Forelimb muscle (tissue), 1 donor: ENCODE results near the gene CAPN8. TPM values are rescaled to one million over a fixed set of nuclear protein-coding genes. Genes with fewer than 3 reads are reported as not detected.
A peak's percentile ranks its signal among the peaks of the same experiment; 100 is the strongest.

Experiments
- DNase-seq: peaks from one replicate; pipeline ENCODE4 v3.0.0-alpha.2; 2013; ENCODE audit warnings: low read depth
- polyA plus RNA-seq: library from polyadenylated mRNA; unstranded; fragments of 120-200 nt; gene quantifications from one replicate; pipeline ENCODE4 v1.2.1, GENCODE V29; 2013; ENCODE audit not compliant: insufficient read length

The CAPN8 gene
- polyA plus RNA-seq, 1 donor, result 0.57 TPM

GRCh38 chr1:223702735-223703667, 37.5 kb upstream of the CAPN8 start:
- no peak for DNase-seq

DNA sequence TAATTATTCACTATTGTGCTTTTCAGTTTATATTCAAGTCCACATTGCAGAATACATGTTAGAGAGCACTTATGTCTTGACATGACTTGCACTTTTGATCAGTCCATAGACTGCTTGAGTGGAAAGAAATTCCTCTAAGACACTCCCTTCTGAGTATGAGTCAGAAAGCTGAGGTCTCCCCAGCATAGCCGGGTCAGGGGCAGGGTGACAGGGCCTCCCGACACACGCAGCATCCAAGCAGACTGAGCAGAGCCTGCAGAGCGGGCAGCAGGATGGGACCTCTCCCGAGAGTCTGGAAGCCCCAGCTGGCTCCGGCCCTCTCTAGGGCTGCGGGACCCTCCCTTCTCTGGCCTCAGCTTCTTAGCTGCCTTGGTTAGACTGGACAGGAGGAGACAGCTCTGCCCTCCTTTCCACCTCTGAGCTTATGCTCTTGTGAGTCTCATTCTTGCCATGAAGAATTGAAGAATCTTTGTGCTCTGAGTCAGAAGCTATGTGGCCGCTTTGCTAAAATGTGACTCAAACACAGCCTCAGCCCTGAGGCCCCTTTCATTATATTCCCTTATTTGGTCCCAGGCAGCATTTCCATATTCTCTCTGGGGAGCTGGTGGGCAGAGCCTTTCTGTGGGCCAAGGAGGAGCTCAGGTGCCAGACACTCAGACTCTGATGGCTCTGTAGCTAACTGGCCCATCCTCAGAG, 35.6 kb upstream of the CAPN8 start:
- DNase-seq, result no peak

DNA sequence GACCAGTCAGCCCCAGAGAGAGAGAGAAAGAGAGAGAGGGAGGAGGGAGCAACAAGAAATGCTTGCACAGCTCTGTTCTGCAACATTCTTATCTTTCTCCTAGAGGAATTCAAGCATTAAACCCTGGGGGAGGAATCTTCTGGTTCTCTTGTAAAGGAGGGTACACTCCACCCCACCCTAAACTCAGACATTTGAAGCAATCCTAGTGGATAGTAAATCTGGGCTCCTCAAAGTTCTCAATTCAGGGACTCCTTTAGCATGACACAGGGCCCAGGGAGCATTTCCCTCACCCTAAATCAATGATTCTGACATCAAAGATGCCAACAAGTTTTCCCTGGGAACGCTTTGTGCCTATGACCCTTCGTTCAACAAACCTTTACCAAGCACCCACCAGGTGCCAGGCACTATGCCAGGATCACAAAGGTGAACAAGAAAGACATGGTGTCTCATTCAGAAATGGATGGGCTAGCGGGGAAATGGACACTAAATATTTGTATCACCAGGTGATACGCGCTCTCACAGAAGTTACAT, 35.0 kb upstream of the CAPN8 start:
- no peak for DNase-seq

GRCh38 chr1:223695941-223696340, 30.4 kb upstream of the CAPN8 start:
- no peak for DNase-seq

- no peak for DNase-seq
Observed at GRCh38 chr1:223695014-223695548, 29.6 kb upstream of the CAPN8 start.

DNA sequence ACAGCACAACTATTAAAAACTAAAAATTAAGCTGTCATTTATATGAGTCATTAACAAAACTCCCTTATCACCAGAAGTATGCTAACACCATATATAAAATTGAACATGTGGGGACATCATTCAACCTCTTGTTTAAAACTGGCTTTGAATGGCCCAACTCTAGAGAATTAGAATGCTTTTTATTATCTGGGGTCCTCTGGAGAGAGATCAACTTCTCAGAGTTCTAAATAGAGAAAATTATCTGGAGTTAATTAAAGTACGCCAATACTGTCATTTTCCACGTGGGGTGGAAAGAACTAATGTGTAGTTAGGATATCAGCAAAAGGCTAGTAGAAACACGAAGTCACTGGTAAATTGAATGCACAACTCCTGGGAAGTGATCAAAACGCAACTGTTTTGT, 25.6 kb upstream of the CAPN8 start:
- no peak for DNase-seq

GRCh38 chr1:223684488-223684792, 18.9 kb upstream of the CAPN8 start:
- DNase-seq, result no peak

DNA sequence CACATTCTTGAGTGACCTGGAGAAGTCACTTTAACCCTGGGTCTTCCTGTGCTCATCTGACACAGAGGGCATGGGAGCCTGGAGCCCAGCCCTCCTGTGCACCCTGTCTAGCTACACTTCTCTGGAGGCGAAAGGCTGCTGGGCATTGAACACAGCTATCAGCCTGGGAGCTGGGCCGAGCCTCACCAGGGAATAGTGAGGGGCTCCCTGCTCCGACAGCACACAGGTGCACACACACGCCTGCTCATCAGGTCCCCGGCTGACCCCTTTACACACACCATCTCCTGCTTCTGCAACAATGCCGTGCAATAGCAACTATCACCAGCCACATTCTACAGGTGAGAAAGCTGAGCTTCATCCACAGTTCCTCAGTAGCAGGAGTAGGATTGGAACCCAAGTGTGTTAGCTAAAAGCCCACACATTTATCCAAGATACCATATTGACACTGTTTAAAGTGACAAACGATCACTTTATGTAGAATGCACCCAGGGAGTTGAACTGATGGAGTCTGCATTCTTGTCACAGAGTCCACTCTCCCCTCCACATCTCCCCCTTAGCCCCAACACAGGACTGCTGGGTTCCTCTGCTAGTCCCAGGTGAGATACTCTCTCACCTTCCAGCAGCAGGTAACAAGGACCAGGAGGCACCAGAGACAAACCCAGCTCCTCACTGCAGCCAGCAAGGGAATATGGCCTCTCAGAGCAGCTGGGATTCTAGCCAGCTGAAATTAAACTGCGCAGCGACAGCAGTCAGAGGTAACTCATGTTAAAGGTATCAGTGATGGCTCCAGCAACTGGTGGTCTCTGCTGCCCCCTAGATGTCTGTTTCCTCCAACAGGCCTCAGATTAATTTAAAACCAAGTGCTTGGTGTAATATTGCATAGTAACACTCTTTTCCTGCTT, 18.3 kb upstream of the CAPN8 start:
- peak; percentile 44 for DNase-seq

DNA sequence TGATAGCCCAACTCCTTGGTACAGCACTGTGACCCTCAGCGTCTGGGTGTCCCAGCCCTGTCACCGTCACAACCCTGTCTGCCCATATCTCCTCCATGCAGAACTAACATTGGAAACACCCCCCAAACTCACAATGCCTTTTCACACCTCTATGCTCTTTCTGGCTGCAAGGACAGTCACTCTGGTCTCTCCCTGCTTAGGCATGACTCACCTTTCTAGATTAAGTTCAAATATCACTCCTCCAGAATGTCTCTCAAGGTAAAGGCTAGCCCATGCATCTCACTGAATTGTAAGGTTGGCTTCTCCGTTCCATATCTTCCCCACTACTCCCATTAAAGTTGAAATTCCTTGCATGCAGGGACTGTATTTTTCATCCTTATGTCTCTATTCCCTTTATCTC, 17.0 kb upstream of the CAPN8 start:
- DNase-seq, result no peak

DNA sequence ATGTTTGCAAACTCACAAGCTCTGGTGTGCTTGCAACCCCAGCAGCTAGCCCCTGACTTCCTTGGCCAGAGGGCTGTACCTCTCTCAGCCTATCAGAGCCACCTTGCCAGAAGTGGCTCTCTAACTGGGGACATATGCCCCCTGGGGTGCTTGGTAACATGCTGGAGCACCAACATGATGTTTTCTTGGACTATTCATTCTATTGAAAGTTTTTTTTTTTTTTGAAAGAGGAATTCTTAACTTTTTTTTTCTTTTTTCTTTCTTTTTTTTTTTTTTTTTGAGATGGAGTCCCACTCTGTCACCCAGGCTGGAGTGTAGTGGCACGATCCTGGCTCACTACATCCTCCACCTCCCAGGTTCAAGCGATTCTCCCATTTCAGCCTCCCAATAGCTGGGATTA, 14.7 kb upstream of the CAPN8 start:
- no peak for DNase-seq

- DNase-seq, result no peak
Observed at GRCh38 chr1:223678841-223679240, 13.3 kb upstream of the CAPN8 start.

DNA sequence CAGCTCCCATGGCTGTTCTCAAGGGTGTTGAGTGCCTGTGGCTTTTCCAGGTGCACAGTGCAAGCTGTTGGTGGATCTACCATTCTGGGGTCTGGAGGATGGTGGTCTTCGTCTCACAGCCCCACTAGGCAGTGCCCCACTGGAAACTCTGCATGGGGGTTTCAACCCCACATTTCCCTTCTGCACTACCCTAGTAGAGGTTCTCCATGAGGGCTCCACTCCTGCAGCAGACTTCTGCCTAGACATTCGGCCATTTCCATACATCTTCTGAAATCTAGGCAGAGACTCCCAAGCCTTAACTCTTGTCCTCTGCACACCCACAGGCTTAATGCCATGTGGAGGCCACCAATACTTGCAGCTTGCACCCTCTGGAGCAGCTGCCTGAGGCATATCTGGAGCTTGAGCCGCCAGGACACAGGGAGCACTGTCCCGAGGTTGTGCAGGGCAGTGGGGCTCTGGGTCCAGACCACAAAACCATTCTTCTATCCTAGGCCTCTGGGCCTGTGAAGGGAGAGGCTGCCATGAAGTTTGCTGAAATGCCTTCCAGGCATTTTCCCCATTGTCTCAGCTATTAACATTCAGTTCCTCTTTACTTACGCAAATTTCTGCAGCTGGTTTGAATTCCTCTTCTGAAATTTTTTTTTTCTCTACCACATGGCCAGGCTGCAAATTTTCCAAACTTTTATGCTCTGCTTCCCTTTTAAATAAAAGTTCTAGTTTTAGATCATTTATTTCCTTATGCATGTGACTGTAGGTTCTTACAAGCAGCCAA, 8.8 kb upstream of the CAPN8 start:
- DNase-seq, result no peak

GRCh38 chr1:223670458-223671159, 5.1 kb upstream of the CAPN8 start:
- no peak for DNase-seq

GRCh38 chr1:223669003-223669795, 3.7 kb upstream of the CAPN8 start:
- no peak for DNase-seq

DNA sequence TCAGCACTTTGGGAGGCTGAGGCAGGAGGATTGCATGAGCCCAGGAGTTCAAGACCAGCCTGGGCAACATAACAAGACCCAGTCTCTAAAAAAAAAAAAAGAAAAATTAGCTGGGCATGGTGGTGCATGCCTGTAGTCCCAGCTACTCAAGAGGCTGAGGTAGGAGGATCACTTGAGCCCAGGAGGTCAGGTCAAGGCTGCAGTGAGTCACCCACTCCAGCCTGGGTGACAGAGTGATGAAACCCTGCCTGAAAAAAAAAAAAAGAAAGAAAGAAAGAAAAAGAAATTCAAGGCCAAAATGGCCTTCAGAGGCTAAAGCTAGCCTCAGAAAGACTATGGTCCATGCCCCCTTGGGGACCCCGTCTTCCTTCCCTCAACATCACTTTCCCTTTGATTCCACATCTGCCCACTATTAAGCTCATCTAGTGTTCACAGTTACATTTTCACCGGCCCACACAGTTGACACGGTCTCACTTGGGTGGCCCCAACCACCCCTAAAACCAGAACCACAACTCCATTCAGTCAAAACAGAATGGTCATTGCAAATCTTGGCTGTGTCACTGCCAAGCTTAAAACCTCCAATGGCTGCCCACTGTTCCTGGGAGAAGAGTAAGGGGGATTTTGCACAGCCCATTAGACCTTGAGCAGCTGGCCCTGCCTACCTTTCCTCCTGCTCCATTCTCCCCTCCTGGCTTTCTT, 2.1 kb upstream of the CAPN8 start:
- no peak for DNase-seq

- DNase-seq, result no peak
Observed at GRCh38 chr1:223664106-223664505, 1.4 kb downstream of the CAPN8 start.

DNA sequence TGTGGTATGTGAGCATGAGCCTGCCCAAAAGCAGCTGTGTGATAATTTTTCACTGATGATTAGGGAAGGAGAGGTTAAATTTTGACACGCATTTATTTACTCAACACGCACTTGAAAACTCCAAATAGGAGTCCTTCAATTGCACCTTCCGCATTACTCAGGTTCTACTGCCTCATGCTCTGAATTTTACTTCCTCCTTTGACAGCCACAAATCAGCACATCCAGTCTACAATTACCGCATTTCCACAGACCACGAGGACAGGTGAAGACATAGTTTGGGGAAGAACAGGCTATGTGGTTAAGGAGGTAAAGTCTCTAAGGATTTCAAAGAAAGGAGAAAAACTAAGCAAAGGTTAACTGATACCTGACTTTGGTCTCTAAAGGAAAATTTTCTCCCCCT, 2.6 kb downstream of the CAPN8 start:
- DNase-seq, result no peak

GRCh38 chr1:223659711-223660110, 5.8 kb downstream of the CAPN8 start:
- DNase-seq, result no peak

- DNase-seq, result no peak
Observed at GRCh38 chr1:223657978-223658377, 7.5 kb downstream of the CAPN8 start.
